ACC112 (cell line): Measurements from ENCODE around the gene ZNF566.

ENCODE experiments used
- H2AFZ ChIP-seq: fragments of 200-600 bp; sonication (generic); one replicate; pipeline ENCODE4 v1.6.0; 2017; ENCODE audit warnings: antibody characterized with exemption, low read length; ENCODE audit not compliant: unreplicated experiment
- H3K27ac ChIP-seq: fragments of 200-600 bp; sonication (generic); 2 replicates; pipeline ENCODE4 v1.5.1; 2014; ENCODE audit warnings: low read depth, mild to moderate bottlenecking, antibody characterized with exemption, low read length, moderate library complexity
- H3K27me3 ChIP-seq: fragments of 200-600 bp; sonication (generic); 2 replicates; pipeline ENCODE4 v1.6.1; 2014; ENCODE audit warnings: mild to moderate bottlenecking, antibody characterized with exemption, low read length, moderate library complexity, mixed read lengths; ENCODE audit not compliant: insufficient read depth
- H3K36me3 ChIP-seq: fragments of 200-600 bp; sonication (generic); 2 replicates; pipeline ENCODE4 v1.6.1; 2016; ENCODE audit warnings: mild to moderate bottlenecking, antibody characterized with exemption, low read length, moderate library complexity, mixed read lengths; ENCODE audit not compliant: insufficient read depth
- H3K4me1 ChIP-seq: fragments of 200-600 bp; sonication (generic); one replicate; pipeline ENCODE4 v1.6.1; 2016; ENCODE audit warnings: low read length, mixed read lengths; ENCODE audit not compliant: insufficient read depth, unreplicated experiment, control insufficient read depth
- H3K4me3 ChIP-seq: fragments of 200-600 bp; sonication (generic); 2 replicates; pipeline ENCODE4 v1.5.1; 2014; ENCODE audit warnings: mild to moderate bottlenecking, low read depth, low read length
- H3K79me2 ChIP-seq: fragments of 200-600 bp; sonication (generic); one replicate; pipeline ENCODE4 v1.6.0; 2016; ENCODE audit warnings: low read length; ENCODE audit not compliant: control insufficient read depth, unreplicated experiment, insufficient read depth

Gene ZNF566

DNA sequence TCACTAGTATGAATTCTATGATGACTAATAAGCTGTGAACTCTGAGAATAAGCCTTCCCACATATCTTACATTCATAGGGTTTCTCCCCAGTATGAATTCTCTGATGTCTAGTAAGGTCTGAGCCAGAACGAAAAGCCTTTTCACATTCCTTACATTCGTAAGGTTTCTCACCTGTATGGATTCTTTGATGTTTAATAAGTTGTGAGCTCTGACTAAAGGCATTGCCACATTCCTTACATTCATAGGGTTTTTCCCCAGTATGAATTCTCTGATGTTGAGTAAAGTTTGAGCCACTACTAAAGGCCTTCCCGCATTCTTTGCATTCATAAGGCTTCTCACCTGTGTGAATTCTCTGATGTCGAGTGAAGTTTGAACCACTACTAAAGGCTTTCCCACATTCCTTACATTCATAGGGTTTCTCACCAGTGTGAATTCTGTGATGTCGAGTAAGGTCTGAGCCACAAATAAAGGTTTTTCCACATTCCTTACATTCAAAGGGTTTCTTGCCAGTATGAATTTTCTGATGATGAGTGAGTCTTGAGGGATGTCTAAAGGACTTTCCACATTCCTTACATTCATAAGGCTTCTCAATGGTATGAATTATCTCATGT lies 40.2 kb downstream of the ZNF566 start:
- Histone ChIP-seq H3K27ac (no peak overlapping the region), H3K4me3 (no peak overlapping the region), H3K27me3 (no peaks in the 10 kb centered on the region), H3K4me1 (no peaks in the 10 kb centered on the region), H3K79me2 (no peaks in the 10 kb centered on the region), H3K36me3 (peaks cover 48% of the 10 kb centered on the region), H2AFZ (no peak overlapping the region)

DNA sequence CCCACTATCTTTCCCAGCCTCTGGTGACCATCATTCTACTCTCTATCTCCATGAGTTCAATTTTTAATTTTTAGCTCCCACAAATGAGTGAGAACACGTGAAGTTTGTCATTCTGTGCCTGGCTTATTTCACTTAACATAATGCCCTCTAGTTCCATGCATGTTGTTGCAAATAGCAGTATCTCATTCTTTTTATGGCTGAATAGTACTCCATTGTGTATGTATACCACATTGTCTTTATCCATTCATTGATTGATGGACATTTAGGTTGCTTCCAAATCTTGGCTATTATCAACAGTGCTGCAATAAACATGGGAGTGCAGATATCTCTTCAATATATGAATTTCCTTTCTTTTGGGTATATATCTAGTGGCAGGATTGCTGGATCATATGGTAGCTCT lies 48.0 kb downstream of the ZNF566 start:
- Histone ChIP-seq H3K27ac (no peak overlapping the region), H3K4me3 (no peak overlapping the region), H3K27me3 (no peaks in the 10 kb centered on the region)

DNA sequence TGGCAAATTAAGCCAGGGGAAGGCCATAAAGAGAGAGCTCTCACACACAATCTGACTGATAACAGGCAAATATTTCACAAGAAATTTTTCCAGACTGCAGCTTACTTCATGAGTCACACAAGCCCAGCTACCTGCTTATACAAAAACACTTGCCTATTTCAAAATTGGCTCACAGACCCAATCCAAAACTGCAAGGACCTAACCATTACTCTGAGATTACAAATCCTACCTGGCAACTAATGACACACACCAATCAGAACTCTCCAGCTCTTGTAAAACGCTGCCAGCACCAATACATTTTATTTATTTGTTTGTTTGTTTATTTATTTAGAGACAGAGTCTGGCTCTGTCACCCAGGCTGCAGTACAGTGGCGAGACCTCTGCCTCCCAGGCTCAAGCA lies 52.8 kb downstream of the ZNF566 start:
- H3K27me3 ChIP-seq, result no peaks in the 10 kb centered on the region
- no peak overlapping the region for H3K4me3 ChIP-seq
- H3K36me3 ChIP-seq, result no peaks in the 10 kb centered on the region
- no peaks in the 10 kb centered on the region for H3K4me1 ChIP-seq
- H3K79me2 ChIP-seq, result no peaks in the 10 kb centered on the region
- no peak overlapping the region for H2AFZ ChIP-seq
- no peak overlapping the region for H3K27ac ChIP-seq

More for the DNA sequence above, 48.0 kb downstream of the ZNF566 start:
- H3K79me2 ChIP-seq, result no peaks in the 10 kb centered on the region
- 0 out of 2 replicates have a peak, but pooled peaks cover 2% of the 10 kb centered on the region for H3K36me3 ChIP-seq
- no peaks in the 10 kb centered on the region for H3K4me1 ChIP-seq
- no peak overlapping the region for H2AFZ ChIP-seq

DNA sequence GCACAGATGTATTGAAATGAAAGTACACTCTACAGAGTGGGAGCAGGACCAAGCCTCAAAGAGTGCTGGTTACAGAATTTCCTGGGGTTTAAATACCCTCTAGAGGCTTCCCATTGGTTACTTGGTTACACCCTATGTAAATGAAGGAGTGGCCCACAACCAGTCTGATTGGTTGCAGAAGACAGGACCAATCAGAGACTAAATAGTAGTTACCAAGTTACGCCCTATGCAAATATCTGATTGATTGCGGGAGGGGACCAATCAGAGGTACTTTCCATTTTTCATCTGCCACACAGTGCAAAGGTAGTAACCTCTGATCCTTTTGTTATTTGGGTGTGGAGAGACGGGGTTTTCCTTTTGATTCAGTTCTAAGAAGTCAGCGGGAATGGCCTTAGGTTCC lies 65.4 kb downstream of the ZNF566 start:
- Histone ChIP-seq H3K27me3 (no peaks in the 10 kb centered on the region), H3K4me1 (no peaks in the 10 kb centered on the region), H3K79me2 (no peaks in the 10 kb centered on the region), H3K36me3 (no peaks in the 10 kb centered on the region), H3K27ac (no peak overlapping the region), H3K4me3 (no peak overlapping the region), H2AFZ (no peak overlapping the region)

DNA sequence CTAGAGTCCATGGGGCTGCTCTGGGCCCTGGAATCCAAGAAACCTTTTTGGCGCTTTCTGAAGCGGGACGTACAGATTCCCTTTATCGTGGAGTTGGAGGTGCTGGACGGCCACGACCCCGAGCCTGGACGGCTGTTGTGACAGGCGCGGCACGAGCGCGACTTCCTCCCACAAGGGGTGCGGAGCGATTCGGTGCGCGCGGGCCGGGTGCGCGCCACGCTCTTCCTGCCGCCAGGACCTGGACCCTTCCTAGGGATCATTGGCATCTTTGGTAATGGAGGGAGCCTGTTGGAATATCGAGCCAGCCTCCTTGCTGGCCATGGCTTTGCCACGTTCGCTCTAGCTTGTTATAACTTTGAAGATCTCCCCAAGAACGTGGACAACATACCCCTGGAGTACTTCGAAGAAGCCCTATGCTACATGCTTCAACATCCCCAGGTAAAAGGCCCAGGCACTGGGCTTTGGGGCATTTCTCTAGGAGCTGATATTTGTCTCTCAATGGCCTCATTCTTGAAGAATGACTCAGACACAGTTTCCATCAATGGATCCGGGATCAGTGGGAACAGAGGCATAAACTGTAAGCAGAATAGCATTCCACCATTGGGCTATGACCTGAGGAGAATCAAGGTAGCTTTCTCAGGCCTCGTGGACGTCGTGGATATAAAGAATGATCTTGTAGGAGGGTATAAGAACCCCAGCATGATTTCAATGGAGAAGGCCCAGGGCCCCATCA lies 67.4 kb downstream of the ZNF566 start:
- peak overlapping the region; percentile 84 for H3K4me3 ChIP-seq

DNA sequence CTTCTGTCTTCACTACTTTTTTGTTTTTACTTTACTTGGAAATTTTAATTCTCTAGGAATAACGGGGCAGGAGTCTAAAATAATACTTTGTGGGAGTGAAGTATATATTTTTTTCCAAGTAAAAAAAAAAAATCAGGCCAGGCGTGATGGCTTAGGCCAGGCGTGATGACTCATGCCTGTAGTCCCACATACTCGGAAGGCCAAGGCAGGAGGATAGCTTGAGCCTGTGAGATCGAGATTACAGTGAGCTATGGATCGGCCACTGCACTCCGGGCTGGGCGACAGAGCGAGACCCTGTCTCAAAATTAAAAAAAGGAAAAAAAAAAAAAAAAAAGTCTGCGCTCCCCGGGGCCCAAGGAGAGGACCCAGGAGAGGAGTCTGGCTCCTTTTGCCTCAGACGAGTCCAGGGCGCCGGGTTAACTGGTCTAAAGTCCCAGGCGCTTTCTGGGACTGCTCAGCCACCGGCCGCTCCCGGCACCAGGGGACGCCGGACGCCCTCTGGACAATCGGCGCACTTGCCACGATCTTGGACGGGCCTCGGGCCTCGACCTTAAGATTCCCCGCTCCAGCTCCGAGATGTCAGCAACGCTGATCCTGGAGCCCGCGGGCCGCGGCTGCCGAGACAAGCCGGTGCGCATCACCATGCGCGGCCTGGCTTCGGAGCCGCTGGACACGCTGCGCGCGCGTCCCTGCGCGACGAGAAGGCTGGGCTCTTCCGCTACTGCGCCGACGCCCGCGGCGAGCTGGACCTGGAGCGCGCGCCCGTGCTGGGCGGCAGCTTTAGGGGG lies 68.2 kb downstream of the ZNF566 start:
- H2AFZ ChIP-seq, result peak overlapping the region; percentile 69
- H3K4me3 ChIP-seq, result peak overlapping the region; percentile 84
- no peaks in the 10 kb centered on the region for H3K4me1 ChIP-seq
- H3K79me2 ChIP-seq, result peaks cover 13% of the 10 kb centered on the region
- no peaks in the 10 kb centered on the region for H3K27me3 ChIP-seq
- H3K27ac ChIP-seq, result no peak overlapping the region
- no peaks in the 10 kb centered on the region for H3K36me3 ChIP-seq

More for the DNA sequence above, 67.4 kb downstream of the ZNF566 start:
- peak overlapping the region; percentile 69 for H2AFZ ChIP-seq
- no peaks in the 10 kb centered on the region for H3K36me3 ChIP-seq
- H3K27me3 ChIP-seq, result no peaks in the 10 kb centered on the region
- H3K79me2 ChIP-seq, result peaks cover 11% of the 10 kb centered on the region
- no peaks in the 10 kb centered on the region for H3K4me1 ChIP-seq
- H3K27ac ChIP-seq, result no peak overlapping the region

DNA sequence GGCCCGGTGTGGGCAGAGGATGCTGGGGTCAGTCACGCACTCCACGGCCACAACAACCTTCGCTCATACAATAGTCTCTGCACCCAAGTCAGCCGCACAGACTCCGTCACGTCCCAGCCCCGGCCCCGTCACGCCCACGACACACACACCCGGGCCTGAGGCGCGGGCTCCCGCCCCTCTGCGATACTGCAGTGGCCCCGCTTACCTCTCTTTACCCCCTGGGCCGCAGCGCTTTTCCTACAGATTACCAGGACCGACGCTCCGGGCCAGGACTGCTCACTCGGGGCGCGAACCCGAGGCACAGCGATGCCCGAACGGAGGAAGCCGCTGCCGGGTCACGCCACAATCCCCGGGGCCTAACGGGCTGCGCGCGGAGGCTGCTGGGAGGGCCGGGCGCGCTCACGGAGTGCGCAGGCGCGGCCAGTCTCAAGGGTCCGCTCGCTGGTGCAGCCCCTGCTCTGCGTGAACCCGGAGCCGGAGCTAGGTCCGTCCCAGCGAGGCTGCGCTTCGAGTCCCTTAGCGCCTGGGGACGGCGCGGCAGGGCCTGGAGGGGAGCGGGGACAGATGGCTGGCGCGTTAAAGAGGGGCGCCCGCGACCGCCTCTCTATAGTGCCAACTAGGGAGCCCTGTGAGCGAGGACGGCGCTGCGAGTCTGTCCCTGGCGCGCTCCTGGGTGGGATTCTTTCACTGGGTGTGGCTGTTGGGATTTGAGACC lies 70.9 kb downstream of the ZNF566 start, which contains the start of gene ZFP82:
Gene ZFP82, minus strand, starts transcription at position 358 of the 715 bp plus-strand sequence. CDS start 8,855 bp downstream, outside the sequence.
- H2AFZ ChIP-seq, result peak within 1 kb of the TSS; percentile 95
- H3K36me3 ChIP-seq, result no peaks in the 10 kb centered on the region
- H3K4me3 ChIP-seq, result peak within 1 kb of the TSS; percentile 97
- no peaks in the 10 kb centered on the region for H3K27me3 ChIP-seq
- peaks cover 30% of the 10 kb centered on the region for H3K79me2 ChIP-seq
- H3K27ac ChIP-seq, result peak within 1 kb of the TSS; percentile 79
- H3K4me1 ChIP-seq, result no peaks in the 10 kb centered on the region

DNA sequence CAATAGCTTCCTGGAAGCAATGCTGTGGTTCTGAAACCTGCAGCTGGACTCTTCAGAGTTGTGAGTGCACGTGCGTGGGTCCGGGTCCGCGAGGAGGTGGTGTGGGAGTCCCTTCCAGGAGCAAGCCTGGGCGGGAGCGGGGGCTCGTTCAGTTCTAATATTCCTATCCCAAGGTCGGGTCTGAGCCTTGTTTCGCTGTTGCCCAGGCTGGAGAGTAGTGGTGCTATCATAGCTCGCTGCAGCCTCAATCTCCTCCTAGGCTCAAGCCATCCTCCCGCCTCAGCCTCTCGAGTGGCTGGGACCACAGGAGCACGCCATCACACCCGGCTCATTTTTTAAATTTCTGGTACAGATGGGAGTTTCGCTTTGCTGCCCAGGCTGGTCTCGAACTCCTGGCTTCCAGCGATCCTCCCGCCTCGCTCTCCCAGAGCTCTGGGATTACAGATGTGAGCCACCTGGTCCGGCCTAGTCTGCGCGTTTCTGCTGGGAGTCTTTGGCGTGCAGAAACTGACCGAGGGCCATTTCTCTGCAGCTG lies 71.5 kb downstream of the ZNF566 start:
- Histone ChIP-seq H2AFZ (peak overlapping the region; percentile 95), H3K27me3 (no peaks in the 10 kb centered on the region), H3K36me3 (0 out of 2 replicates have a peak, but pooled peaks cover 2% of the 10 kb centered on the region), H3K4me3 (peak overlapping the region; percentile 97), H3K27ac (peak overlapping the region; percentile 79), H3K4me1 (no peaks in the 10 kb centered on the region), H3K79me2 (peaks cover 36% of the 10 kb centered on the region)

DNA sequence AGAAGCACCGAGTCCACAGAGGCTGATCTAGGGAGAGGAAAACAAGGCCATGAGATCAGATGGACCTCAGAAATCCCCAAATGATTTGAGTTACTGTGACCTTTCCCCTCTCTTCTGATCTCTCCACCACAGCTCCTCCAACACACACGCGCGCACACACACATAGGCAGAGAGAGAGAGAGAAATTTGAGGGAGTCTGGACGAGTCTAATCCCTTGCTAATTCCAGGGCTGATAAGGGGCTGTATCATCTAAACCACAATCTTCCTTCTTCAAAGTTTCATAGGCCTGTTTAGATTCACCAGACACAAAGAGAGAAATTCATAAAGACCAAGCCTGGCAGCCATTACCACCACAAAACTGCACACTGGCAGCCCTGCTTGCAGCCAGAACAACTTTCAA lies 79.5 kb downstream of the ZNF566 start:
- Histone ChIP-seq H3K36me3 (peaks cover 41% of the 10 kb centered on the region), H2AFZ (no peak overlapping the region), H3K4me3 (no peak overlapping the region), H3K27me3 (no peaks in the 10 kb centered on the region), H3K79me2 (peaks cover 29% of the 10 kb centered on the region), H3K4me1 (no peaks in the 10 kb centered on the region), H3K27ac (no peak overlapping the region)

DNA sequence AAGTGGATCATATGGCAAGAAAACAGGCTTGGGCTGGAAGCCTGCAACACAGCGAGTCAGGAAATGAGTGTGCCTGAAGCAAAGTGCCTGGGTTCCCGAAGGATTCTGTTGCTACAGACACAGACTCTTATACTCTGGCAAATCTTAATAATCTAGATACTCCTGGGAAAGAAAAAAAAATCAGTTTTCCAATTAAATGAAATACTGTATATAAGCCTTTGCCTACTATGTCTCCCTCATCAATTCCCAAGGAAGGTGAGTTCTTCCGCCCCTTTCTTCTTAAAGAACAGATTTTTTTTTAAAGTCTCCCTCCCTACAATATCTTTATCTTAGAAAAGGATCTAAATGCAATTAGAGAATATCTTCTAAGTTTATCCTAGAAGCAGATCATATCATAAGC lies 81.3 kb downstream of the ZNF566 start:
- peaks cover 52% of the 10 kb centered on the region for H3K36me3 ChIP-seq
- H3K79me2 ChIP-seq, result peaks cover 21% of the 10 kb centered on the region
- H3K27ac ChIP-seq, result no peak overlapping the region
- H2AFZ ChIP-seq, result no peak overlapping the region
- no peaks in the 10 kb centered on the region for H3K27me3 ChIP-seq
- no peaks in the 10 kb centered on the region for H3K4me1 ChIP-seq
- no peak overlapping the region for H3K4me3 ChIP-seq
